K562 (cell line): ENCODE measurements around the gene SCYL1.

Experiments
- BRCA1 ChIP-seq, 2 experiments: fragments of 450-650 bp in 1 of 2; sonication (generic) in 1 of 2; formaldehyde crosslinking in 1 of 2; IDR thresholded peaks; 2 replicates each; pipeline versions ENCODE4 v1.5.0 to v1.6.1; 2017 to 2020; ENCODE audit warnings: mild to moderate bottlenecking in 1 of 2, missing genetic modification reagents in 1 of 2
- CTCF ChIP-seq, 3 experiments: IDR thresholded peaks in 2 of 3; conservative IDR thresholded peaks in 1 of 3; 2 replicates each; pipeline ENCODE4 v1.5.1; 2011 to 2012; ENCODE audit warnings: low read length in 3 of 3, mild to moderate bottlenecking in 3 of 3, control low read depth in 2 of 3, improper control_type of control experiment in 1 of 3, inconsistent platforms in 1 of 3, low read depth in 1 of 3, mixed read lengths in 1 of 3, moderate library complexity in 1 of 3; ENCODE audit not compliant: insufficient read depth in 2 of 3
- ELF4 ChIP-seq: fragments of 450-650 bp; formaldehyde crosslinking; IDR thresholded peaks from 2 replicates; pipeline ENCODE4 v1.4.0; 2022; ENCODE audit warnings: missing genetic modification characterization
- HNRNPH1 ChIP-seq: fragments of 200-400 bp; formaldehyde crosslinking; optimal IDR thresholded peaks from 2 replicates; pipeline ENCODE3; 2017; ENCODE audit warnings: low read depth, mild to moderate bottlenecking, low read length, moderate library complexity
- KLF10 ChIP-seq: fragments of 250-450 bp; sonication (Bioruptor Pico); IDR thresholded peaks from 2 replicates; pipeline ENCODE4 v1.6.1; 2021; ENCODE audit warnings: matching md5 sums
- NR2C1 ChIP-seq, 2 experiments: fragments of 450-650 bp; IDR thresholded peaks; 2 replicates each; pipeline ENCODE4 v1.6.1; 2017; ENCODE audit warnings: mild to moderate bottlenecking in 2 of 2, antibody characterized with exemption in 1 of 2, inconsistent platforms in 1 of 2, missing compliant biosample characterization in 1 of 2, missing genetic modification characterization in 1 of 2
- RBFOX2 ChIP-seq: fragments of 200-400 bp; formaldehyde crosslinking; IDR thresholded peaks from 2 replicates; pipeline ENCODE4 v1.6.1; 2017; ENCODE audit warnings: low read depth, mild to moderate bottlenecking, low read length, moderate library complexity
- USF2 ChIP-seq: sonication (generic); formaldehyde crosslinking; IDR thresholded peaks from 2 replicates; pipeline ENCODE4 v1.5.0; 2020; ENCODE audit warnings: missing genetic modification reagents
- ZFP91 ChIP-seq: sonication (generic); formaldehyde crosslinking; IDR thresholded peaks from 2 replicates; pipeline ENCODE4 v1.8.0; 2022; ENCODE audit warnings: mild to moderate bottlenecking, missing genetic modification reagents
- ZNF551 ChIP-seq: fragments of 250-450 bp; sonication (Bioruptor Pico); IDR thresholded peaks from 2 replicates; pipeline ENCODE4 v1.5.0; 2021; ENCODE audit warnings: mild to moderate bottlenecking, moderate library complexity

GRCh38 chr11:65549096-65549495 lies 24.2 kb downstream of the SCYL1 start:
- no peak for TF ChIP-seq BRCA1 (IDR thresholded peaks at IDR 0.05)
- TF ChIP-seq BRCA1 (CRISPR knock-in tag; IDR thresholded peaks at IDR 0.05): no peak
- TF ChIP-seq RBFOX2: no peak
- no peak for TF ChIP-seq ELF4 (CRISPR knock-in tag)
- no peak for TF ChIP-seq ZNF551 (CRISPR knock-in tag)
- TF ChIP-seq ZFP91 (CRISPR knock-in tag): no peak
- no peak for TF ChIP-seq NR2C1 (IDR thresholded peaks at IDR 0.05)
- TF ChIP-seq NR2C1 (tag; IDR thresholded peaks at IDR 0.05): no peak
- no peak for TF ChIP-seq HNRNPH1
- no peak for TF ChIP-seq USF2 (CRISPR knock-in tag)
- TF ChIP-seq CTCF (IDR thresholded peaks at IDR 0.05 in 2 of 3, conservative IDR thresholded peaks at IDR 0.05 in 1 of 3; ENCODE audit: insufficient read depth in 2 of 3, low read depth in 1 of 3, low read length in 3 of 3): no peak
- no peak for TF ChIP-seq KLF10 (CRISPR knock-in tag)
